MG63 (cell line): ENCODE data around the gene XIRP1. TPM values are rescaled to one million over a fixed set of nuclear protein-coding genes. Genes with fewer than 3 reads are reported as not detected.
"Not testable (repeated sequence)": the region's sequence is repeated elsewhere in the genome, so short reads cannot be mapped to it uniquely, and the experiment has no call there.

Experiments
- DNase-seq: peaks from one replicate; pipeline ENCODE4 v3.0.0-alpha.2; 2020
- H3K27me3 ChIP-seq: fragments of 250-450 bp; sonication (Bioruptor Pico); 2 replicates; pipeline ENCODE4 v1.5.1; 2020; ENCODE audit warnings: mild to moderate bottlenecking, moderate library complexity
- H3K36me3 ChIP-seq: fragments of 250-450 bp; sonication (Bioruptor Pico); 2 replicates; pipeline ENCODE4 v1.5.1; 2020; ENCODE audit warnings: mild to moderate bottlenecking, moderate library complexity
- H3K4me3 ChIP-seq: fragments of 250-450 bp; sonication (Bioruptor Pico); 2 replicates; pipeline ENCODE4 v1.5.1; 2020; ENCODE audit warnings: mild to moderate bottlenecking, moderate library complexity
- H3K9me3 ChIP-seq: fragments of 250-450 bp; sonication (Bioruptor Pico); 2 replicates; pipeline ENCODE4 v1.5.1; 2020; ENCODE audit warnings: mild to moderate bottlenecking, moderate library complexity
- total RNA-seq: library from RNA; depleted of rRNA; stranded (reverse); fragments of >200 nt; shearing (Covaris generic); gene quantifications from 2 replicates; pipeline ENCODE4 v1.2.3, GENCODE V29; 2014; ENCODE audit warnings: low replicate concordance; rRNA removed

The XIRP1 gene
- total RNA-seq: not detected in 2 replicates

GRCh38 chr3:39192490-39193092 lies at the start of gene XIRP1:
Gene XIRP1, minus strand, starts transcription at chr3:39192595. Its CDS starts 3,150 bp downstream, at chr3:39189445.
- Histone ChIP-seq H3K4me3 (no peak within 1 kb of the TSS), H3K9me3 (no peaks in the 10 kb centered on the region), H3K36me3 (no peaks in the 10 kb centered on the region), H3K27me3 (no peaks in the 10 kb centered on the region)
- no peak for DNase-seq

- H3K27me3 ChIP-seq: no peaks in the 10 kb centered on the region
- DNase-seq: no peak
- no peaks in the 10 kb centered on the region for H3K36me3 ChIP-seq
- no peak overlapping the region for H3K4me3 ChIP-seq
- no peaks in the 10 kb centered on the region for H3K9me3 ChIP-seq
Observed at GRCh38 chr3:39241561-39241960, 49.2 kb upstream of the XIRP1 start.

DNA sequence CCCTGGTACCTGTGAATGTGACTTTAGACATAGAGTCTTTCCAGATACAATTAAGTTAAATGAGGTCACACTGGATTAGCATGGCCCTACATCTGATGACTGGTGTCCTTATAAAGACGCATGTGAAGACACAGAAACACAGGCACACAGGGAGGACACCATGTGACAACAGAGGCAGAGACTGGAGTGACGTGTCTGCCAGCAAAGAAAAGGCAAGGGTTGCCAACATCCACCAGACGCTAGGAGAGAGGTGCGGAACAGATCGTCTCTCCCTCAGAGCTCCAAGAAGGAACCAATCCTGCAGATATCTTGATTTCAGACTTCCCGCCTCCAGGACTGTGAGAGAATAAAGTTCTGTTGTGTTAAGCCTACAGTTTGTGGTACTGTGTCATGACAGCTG lies 44.6 kb upstream of the XIRP1 start:
- Histone ChIP-seq H3K27me3 (no peaks in the 10 kb centered on the region; the same call in 1 of the 2 replicates), H3K4me3 (no peak overlapping the region), H3K36me3 (no peaks in the 10 kb centered on the region), H3K9me3 (no peaks in the 10 kb centered on the region)
- no peak for DNase-seq

- Histone ChIP-seq H3K9me3 (no peaks in the 10 kb centered on the region), H3K27me3 (no peaks in the 10 kb centered on the region; the same call in 1 of the 2 replicates), H3K36me3 (no peaks in the 10 kb centered on the region), H3K4me3 (no peak overlapping the region)
- DNase-seq: no peak
Observed at GRCh38 chr3:39234651-39235050, 42.3 kb upstream of the XIRP1 start.

- Histone ChIP-seq H3K4me3 (no peak overlapping the region), H3K27me3 (peaks cover 4% of the 10 kb centered on the region; the same call in 1 of the 2 replicates), H3K9me3 (no peaks in the 10 kb centered on the region), H3K36me3 (no peaks in the 10 kb centered on the region)
- no peak for DNase-seq
Observed at GRCh38 chr3:39232859-39233258, 40.5 kb upstream of the XIRP1 start.

- Histone ChIP-seq H3K4me3 (no peak overlapping the region), H3K27me3 (peaks cover 4% of the 10 kb centered on the region; the same call in 1 of the 2 replicates), H3K36me3 (no peaks in the 10 kb centered on the region), H3K9me3 (no peaks in the 10 kb centered on the region)
- no peak for DNase-seq
Observed at GRCh38 chr3:39230453-39230852, 38.1 kb upstream of the XIRP1 start.

- DNase-seq: no peak
- Histone ChIP-seq H3K27me3 (peaks cover 4% of the 10 kb centered on the region; the same call in 1 of the 2 replicates), H3K36me3 (no peaks in the 10 kb centered on the region), H3K4me3 (no peak overlapping the region), H3K9me3 (no peaks in the 10 kb centered on the region)
Observed at GRCh38 chr3:39228496-39228895, 36.1 kb upstream of the XIRP1 start.

DNA sequence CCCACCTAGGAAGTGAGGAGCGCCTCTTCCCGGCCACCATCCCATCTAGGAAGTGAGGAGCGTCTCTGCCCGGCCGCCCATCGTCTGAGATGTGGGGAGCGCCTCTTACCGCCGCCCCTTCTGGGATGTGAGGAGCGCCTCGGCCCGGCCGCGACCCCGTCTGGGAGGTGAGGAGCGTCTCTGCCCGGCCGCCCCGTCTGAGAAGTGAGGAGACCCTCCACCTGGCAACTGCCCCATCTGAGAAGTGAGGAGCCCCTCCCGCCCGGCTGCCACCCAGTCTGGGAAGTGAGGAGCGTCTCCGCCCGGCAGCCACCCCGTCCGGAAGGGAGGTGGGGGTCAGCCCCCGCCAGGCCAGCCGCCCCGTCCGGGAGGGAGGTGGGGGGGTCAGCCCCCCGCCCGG lies 35.2 kb upstream of the XIRP1 start:
- not testable (repeated sequence) for H3K27me3 ChIP-seq, H3K4me3 ChIP-seq, DNase-seq, H3K9me3 ChIP-seq, H3K36me3 ChIP-seq

DNA sequence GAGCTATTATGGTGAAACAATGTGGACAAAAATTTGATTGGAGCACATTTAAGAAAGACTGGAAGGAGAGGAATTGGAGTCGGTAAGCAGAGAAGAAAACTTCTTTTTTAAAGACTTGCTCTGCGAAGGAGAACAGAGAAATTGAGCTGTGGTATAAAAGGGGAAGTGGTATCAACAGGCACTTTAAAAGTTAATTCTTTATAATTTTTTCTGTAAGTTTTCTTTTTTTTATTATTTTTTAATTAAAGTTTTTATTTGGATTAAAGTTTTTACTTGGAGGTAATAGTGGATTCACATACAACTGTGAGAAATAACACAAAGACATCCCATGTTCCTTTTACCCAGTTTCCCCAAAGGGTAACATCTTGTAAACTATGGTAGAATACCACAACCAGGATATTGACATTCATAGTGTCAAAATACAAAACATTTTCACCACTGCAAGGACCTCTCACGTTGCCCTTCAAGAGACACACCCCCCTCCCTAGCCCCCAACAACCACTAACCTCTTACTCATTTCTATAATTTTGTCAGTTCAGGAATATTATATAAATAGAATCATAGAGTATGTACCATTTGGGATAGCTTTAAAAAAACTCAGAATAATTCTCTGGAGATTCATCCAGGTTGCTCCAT lies 33.8 kb upstream of the XIRP1 start:
- Histone ChIP-seq H3K4me3 (no peak overlapping the region), H3K27me3 (peaks cover 4% of the 10 kb centered on the region; the same call in 1 of the 2 replicates), H3K36me3 (no peaks in the 10 kb centered on the region), H3K9me3 (no peaks in the 10 kb centered on the region)
- DNase-seq: no peak

- H3K27me3 ChIP-seq: peaks cover 4% of the 10 kb centered on the region; the same call in 1 of the 2 replicates
- H3K9me3 ChIP-seq: no peaks in the 10 kb centered on the region
- no peak overlapping the region for H3K4me3 ChIP-seq
- DNase-seq: no peak
- no peaks in the 10 kb centered on the region for H3K36me3 ChIP-seq
Observed at GRCh38 chr3:39224288-39224687, 31.9 kb upstream of the XIRP1 start.

- Histone ChIP-seq H3K36me3 (no peaks in the 10 kb centered on the region), H3K9me3 (no peaks in the 10 kb centered on the region), H3K4me3 (no peak overlapping the region), H3K27me3 (no peaks in the 10 kb centered on the region)
- DNase-seq: no peak
Observed at GRCh38 chr3:39222939-39223338, 30.5 kb upstream of the XIRP1 start.

DNA sequence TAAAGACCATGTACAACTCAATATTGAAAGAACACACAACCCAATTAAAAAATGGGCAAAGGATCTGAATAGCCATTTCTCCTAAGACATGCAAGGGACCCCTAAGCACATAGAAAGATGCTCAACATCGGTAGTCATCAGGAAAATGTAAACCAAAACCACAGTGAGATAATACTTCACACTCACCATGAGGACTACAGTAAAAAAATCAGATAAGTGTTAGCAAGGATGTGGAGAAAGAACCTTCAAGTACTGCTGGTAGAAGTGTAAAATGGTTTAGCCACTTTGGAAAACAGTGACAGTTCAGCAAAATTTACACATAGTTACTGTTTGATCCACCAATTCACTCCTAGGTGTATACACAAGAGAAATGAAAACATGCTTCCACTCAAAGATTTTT lies 30.1 kb upstream of the XIRP1 start:
- DNase-seq: no peak
- Histone ChIP-seq H3K9me3 (no peaks in the 10 kb centered on the region), H3K36me3 (no peaks in the 10 kb centered on the region), H3K27me3 (no peaks in the 10 kb centered on the region), H3K4me3 (no peak overlapping the region)

DNA sequence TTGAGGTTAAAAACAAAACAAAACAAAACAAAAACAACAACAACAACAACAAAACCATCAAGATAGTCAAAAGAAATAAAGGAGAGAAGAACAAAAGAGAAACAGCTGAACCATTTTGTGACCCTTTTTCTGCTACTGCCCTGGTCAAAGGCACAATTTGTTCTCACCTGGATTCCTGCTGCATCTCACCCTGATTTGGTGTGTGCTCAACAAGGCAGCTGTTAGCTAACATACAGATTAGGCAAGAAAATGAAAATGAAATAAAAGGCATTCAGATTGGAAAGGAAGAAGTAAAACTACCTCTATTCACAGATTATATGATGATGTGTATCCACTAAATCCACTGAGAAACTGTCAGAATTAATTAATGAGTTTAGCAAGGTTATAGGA lies 28.7 kb upstream of the XIRP1 start:
- DNase-seq: no peak
- Histone ChIP-seq H3K27me3 (no peaks in the 10 kb centered on the region), H3K36me3 (no peaks in the 10 kb centered on the region), H3K9me3 (no peaks in the 10 kb centered on the region), H3K4me3 (no peak overlapping the region)

DNA sequence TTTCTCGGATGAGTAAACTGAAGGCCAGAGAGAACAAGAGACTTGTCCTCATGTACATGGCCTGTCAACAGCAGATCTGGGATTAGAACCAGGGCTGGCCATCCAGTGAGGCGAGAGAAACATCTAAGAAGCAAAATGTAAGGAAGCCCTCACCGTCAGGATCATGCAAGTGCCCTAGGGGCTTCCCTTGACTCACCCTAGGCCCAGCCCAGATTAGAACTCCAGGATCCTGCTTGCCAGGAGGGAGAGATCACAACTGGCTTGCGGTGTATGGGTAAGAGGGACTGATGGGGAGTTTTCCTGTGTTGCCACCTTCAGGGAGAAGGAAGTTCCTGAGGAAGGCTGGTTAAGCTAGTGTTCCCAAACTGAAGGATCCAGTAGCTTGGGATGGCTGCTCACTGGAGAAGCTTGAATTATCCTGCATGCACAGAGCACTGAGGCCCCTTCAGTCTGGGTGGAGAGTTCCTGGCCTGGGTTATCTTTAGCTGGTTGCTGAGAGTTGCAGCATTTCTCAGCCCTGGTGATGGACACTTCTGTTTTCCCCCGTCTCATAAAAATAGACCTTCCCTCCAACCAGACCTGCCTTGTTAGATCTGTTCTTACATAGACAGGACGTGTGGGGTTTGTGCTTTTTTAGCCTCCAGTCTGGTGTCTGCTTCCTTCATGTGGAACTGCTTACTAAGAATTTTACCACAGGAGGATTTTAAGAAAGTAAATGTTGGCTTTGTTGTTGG lies 28.2 kb upstream of the XIRP1 start:
- Histone ChIP-seq H3K4me3 (no peak overlapping the region), H3K9me3 (no peaks in the 10 kb centered on the region), H3K27me3 (no peaks in the 10 kb centered on the region), H3K36me3 (no peaks in the 10 kb centered on the region)
- DNase-seq: no peak

- Histone ChIP-seq H3K4me3 (no peak overlapping the region), H3K27me3 (no peaks in the 10 kb centered on the region), H3K36me3 (no peaks in the 10 kb centered on the region), H3K9me3 (no peaks in the 10 kb centered on the region)
- no peak for DNase-seq
Observed at GRCh38 chr3:39219702-39220101, 27.3 kb upstream of the XIRP1 start.

GRCh38 chr3:39216176-39216790 lies 23.9 kb upstream of the XIRP1 start:
- Histone ChIP-seq H3K9me3 (no peaks in the 10 kb centered on the region), H3K4me3 (no peak overlapping the region), H3K36me3 (no peaks in the 10 kb centered on the region), H3K27me3 (no peaks in the 10 kb centered on the region)
- no peak for DNase-seq

DNA sequence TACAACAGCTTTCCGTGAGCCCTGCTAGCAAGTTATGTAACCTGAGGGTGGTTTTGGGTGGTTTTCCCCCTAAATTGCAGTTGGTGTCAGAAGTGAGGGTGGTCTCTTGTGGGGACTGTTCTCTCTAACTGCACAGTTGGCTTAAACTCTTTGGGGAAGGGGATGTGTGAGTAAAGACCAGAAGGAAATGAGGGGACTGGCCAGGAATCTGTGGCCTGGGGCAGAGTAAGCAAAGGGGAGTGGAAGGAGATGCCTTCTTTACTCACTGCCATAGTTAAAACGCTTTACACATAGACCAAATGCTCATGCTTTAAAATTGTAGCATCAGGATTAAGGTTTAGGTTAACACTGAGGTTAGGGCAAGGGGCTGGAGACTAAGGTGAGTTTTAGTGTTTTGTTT lies 21.2 kb upstream of the XIRP1 start:
- Histone ChIP-seq H3K4me3 (no peak overlapping the region), H3K36me3 (no peaks in the 10 kb centered on the region), H3K9me3 (no peaks in the 10 kb centered on the region), H3K27me3 (no peaks in the 10 kb centered on the region)
- no peak for DNase-seq
